ENCODE results near the gene PLEKHA4. TPM values are rescaled to one million over a fixed set of nuclear protein-coding genes. Genes with fewer than 3 reads are reported as not detected.

The PLEKHA4 gene
- total and polyA plus RNA-seq, 2 of the 13 experiments (the other 11 are each of a cell fraction or from before 2014, with no cell fraction given), result 4.8 to 6.0 TPM

GRCh38 chr19:48815870-48816501 is 52.4 kb downstream of the PLEKHA4 start (continued):
- TF ChIP-seq HNF1B (CRISPR knock-in tag; IDR thresholded peaks at IDR 0.05), result no peak
- no peak for TF ChIP-seq ZSCAN31 (CRISPR knock-in tag; IDR thresholded peaks at IDR 0.05; ENCODE audit: low read depth)
- no peak for TF ChIP-seq KDM5A (IDR thresholded peaks at IDR 0.05; ENCODE audit: borderline replicate concordance, low read length)
- TF ChIP-seq ZBTB10 (CRISPR knock-in tag; IDR thresholded peaks at IDR 0.05; ENCODE audit: borderline replicate concordance), result no peak
- TF ChIP-seq TFDP1 (CRISPR knock-in tag; IDR thresholded peaks at IDR 0.05; ENCODE audit: borderline replicate concordance), result no peak
- no peak for TF ChIP-seq IKZF1 (IDR thresholded peaks at IDR 0.05)
- no peak for TF ChIP-seq ZNF510 (CRISPR knock-in tag; IDR thresholded peaks at IDR 0.05; ENCODE audit: low read depth)
- TF ChIP-seq TGIF2 (CRISPR knock-in tag; IDR thresholded peaks at IDR 0.05), result no peak
- no peak for TF ChIP-seq TEF (CRISPR knock-in tag; IDR thresholded peaks at IDR 0.05)
- TF ChIP-seq HBP1 (CRISPR knock-in tag; IDR thresholded peaks at IDR 0.05; ENCODE audit: low read depth), result no peak
- TF ChIP-seq HOXA5 (CRISPR knock-in tag; IDR thresholded peaks at IDR 0.05), result no peak
- TF ChIP-seq PATZ1 (CRISPR knock-in tag; IDR thresholded peaks at IDR 0.05), result peak; percentile 51; the same call in 1 of the 2 replicates
- TF ChIP-seq ZBTB3 (CRISPR knock-in tag; IDR thresholded peaks at IDR 0.05; ENCODE audit: borderline replicate concordance, low read depth), result no peak
- no peak for TF ChIP-seq RCOR2 (CRISPR knock-in tag; IDR thresholded peaks at IDR 0.05)
- TF ChIP-seq ONECUT2 (CRISPR knock-in tag; IDR thresholded peaks at IDR 0.05), result no peak
- no peak for TF ChIP-seq LRRFIP1 (CRISPR knock-in tag; conservative IDR thresholded peaks at IDR 0.05)
- no peak for TF ChIP-seq REPIN1 (CRISPR knock-in tag; IDR thresholded peaks at IDR 0.05; ENCODE audit: borderline replicate concordance, low read depth)
